Measurements from ENCODE around the gene RSRP1. TPM values are rescaled to one million over a fixed set of nuclear protein-coding genes. Genes with fewer than 3 reads are reported as not detected.

The RSRP1 gene
- total and polyA plus RNA-seq, 2 donors (not counting 3 experiments of a cell fraction or from before 2014, with no cell fraction given) = 50.5 to 99.4 TPM

DNA sequence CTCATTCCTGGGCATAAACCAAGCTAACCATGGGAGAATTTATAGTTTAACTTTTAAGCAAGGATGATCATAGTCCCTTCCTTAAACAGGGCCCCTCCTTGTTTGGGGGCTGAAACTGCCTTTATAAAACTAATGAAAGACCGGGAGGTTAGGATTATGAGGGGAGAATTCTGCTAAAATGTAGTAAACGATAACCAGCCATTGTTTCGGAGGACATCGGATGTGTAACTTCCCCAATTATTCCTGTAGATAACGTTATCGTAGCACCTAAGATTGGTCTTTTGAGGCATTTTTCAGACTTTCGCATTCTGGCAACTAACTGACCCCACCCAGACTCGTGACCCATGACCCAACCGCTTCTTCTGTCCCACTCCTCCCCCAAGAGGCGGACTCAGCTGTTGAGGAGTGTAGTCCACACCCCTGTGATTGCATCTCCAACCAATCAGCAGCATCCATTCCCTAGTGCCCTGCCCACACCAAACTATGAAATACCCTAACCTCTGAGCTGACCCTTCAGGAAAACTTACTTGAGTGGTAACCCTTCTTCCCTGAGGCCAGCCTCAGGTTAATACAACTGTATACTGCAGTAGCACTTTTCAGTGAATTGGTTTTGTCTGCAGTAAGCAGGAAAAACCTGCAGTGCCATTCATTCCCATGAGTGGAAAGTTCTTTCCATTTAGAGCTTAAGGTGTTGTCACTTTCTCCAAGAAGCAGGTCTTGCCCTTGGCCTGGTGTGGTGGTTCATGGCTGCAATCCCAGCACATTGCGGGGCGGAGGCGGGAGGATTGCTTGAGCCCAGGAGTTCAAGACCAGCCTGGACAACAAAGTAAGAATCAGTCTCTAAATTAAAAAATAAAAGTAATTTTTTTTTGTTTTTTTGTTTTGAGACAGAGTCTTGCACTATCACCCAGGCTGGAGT, 14.1 kb downstream of the RSRP1 start:
- no peaks in the 10 kb centered on the region for H4K20me1 ChIP-seq (replicated peaks; ENCODE audit: control insufficient read depth, extremely low read depth, insufficient read depth, low read length)
- peaks cover 20% of the 10 kb centered on the region for H3K79me2 ChIP-seq (ENCODE audit: control insufficient read depth, insufficient read depth, low read length)
- intact Hi-C loops (cut with micrococcal nuclease) = loop anchor here (1.0 to 10.0 kb wide), 4 partner anchors 14 to 591 kb away; partner anchors contain the start of genes MACO1, RSRP1, SELENON and SRRM1
- POLR2A ChIA-PET = interaction anchor here (1.0 to 2.5 kb wide), 2 partner anchors 12 to 14 kb away, joined by 5 to 28 read pairs; partner anchors contain the start of gene RSRP1
- dilution Hi-C loops (cut with MboI; ENCODE audit: extremely low pct_ligation_motif_present, low sequenced_read_pairs) = no loop called here
- H3K27me3 ChIP-seq (ENCODE audit: control insufficient read depth in 2 of 2, insufficient read depth in 2 of 2, low read length in 2 of 2) = no peaks in the 10 kb centered on the region
- peak; percentile 71 for DNase-seq (ENCODE audit: low read depth, low spot score)
- CTCF ChIA-PET = interaction anchor here (1.0 to 2.1 kb wide), 3 partner anchors 11 to 21 kb away, joined by 3 to 8 read pairs (median 5); partner anchors contain the start of gene RSRP1
- peak overlapping the region; percentile 64 to 88 (median 87) for H3K4me3 ChIP-seq (replicated peaks in 1 of 3; ENCODE audit: insufficient read depth in 1 of 3, low read depth in 1 of 3, low read length in 3 of 3)
- BruUV-seq (replicated peaks) = TSS peak; percentile 84
- peaks cover 7 to 10% of the 10 kb centered on the region in 2 experiments for H3K36me3 ChIP-seq (ENCODE audit: control insufficient read depth in 2 of 2, extremely low read depth in 1 of 2, insufficient read depth in 2 of 2, low read length in 2 of 2)
- H3K9me1 ChIP-seq (replicated peaks; ENCODE audit: control insufficient read depth, extremely low read depth, insufficient read depth, low read length) = no peaks in the 10 kb centered on the region
- no peaks in the 10 kb centered on the region for H3K9me3 ChIP-seq (replicated peaks; ENCODE audit: control insufficient read depth, insufficient read depth, low read length)
- FAIRE-seq = no peak
- H3K4me2 ChIP-seq (ENCODE audit: insufficient read depth, low read length) = peak overlapping the region; percentile 77
- TF ChIP-seq JUN (IDR thresholded peaks at IDR 0.05; ENCODE audit: borderline replicate concordance, insufficient read depth, insufficient read length, low read depth) (no peak), GATA2 (IDR thresholded peaks at IDR 0.05; ENCODE audit: insufficient read depth, insufficient read length, low read depth, low read length) (peak; percentile 81), EZH2 (IDR thresholded peaks at IDR 0.05; ENCODE audit: borderline replicate concordance, low read depth, low read length, severe bottlenecking) (no peak), POLR2AphosphoS5 (IDR thresholded peaks at IDR 0.05; ENCODE audit: insufficient read depth, low read depth, low read length) (peak; percentile 24)
- peak overlapping the region; percentile 60 for H3K27ac ChIP-seq (ENCODE audit: insufficient read depth, low read depth, low read length)
- H3K4me1 ChIP-seq (ENCODE audit: control insufficient read depth, extremely low read depth, insufficient read depth, low read length) = peaks cover 18% of the 10 kb centered on the region
- H2AFZ ChIP-seq (ENCODE audit: low read depth, low read length) = peak overlapping the region; percentile 45
- H3K9ac ChIP-seq (replicated peaks; ENCODE audit: extremely low read depth, insufficient read depth, low read length) = peak overlapping the region; percentile 79

Measured in endothelial cell of umbilical vein (primary cell).